SU-DHL-6 (cell line): ENCODE data around the gene RBMS3.

Source experiments
- CTCF ChIP-seq: fragments of 200-600 bp; sonication (generic); IDR thresholded peaks from one replicate; pipeline ENCODE4 v1.5.1; 2017; ENCODE audit warnings: antibody characterized with exemption, mild to moderate bottlenecking, low read length, moderate library complexity; ENCODE audit not compliant: insufficient read depth, poor library complexity, severe bottlenecking
- EZH2phosphoT487 ChIP-seq: fragments of 200-600 bp; sonication (generic), shearing (Covaris generic); conservative IDR thresholded peaks from 2 replicates; pipeline ENCODE4 v1.6.1; 2018; ENCODE audit warnings: mild to moderate bottlenecking, antibody characterized with exemption, low read length, moderate library complexity, mixed read lengths

GRCh38 chr3:29973763-29974162 lies 692.9 kb downstream of the RBMS3 start:
- TF ChIP-seq EZH2phosphoT487 (no peak), CTCF (no peak)
